Erythroblast (primary cell): ENCODE data around the gene ARHGAP26.

Experiments
- GATA1 ChIP-seq: IDR thresholded peaks from 2 replicates; pipeline ENCODE4 v1.6.1; 2011; ENCODE audit warnings: low read depth, mild to moderate bottlenecking, control low read depth, low read length, moderate library complexity
- POLR2A ChIP-seq: IDR thresholded peaks from 2 replicates; pipeline ENCODE4 v1.6.1; 2011; ENCODE audit warnings: mild to moderate bottlenecking, low read length

DNA sequence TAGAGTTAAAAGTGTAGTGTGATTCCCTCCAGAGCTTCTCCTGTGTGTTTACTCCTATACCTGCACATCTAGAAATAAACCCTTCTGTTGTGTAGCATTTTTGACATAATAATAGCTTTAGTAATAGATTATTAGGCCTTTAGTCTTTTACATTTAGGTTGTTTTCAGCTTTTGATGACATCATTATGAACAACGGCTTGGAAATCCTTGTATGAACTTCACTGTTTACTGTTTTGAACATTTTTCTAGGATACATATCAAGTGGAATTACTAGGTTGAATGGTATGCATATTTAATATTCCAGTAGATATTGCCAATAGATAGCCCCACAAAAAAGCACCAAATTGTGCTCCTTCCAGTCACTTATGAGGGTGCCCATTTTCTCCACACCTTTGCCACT is 174.0 kb downstream of the ARHGAP26 start:
- TF ChIP-seq POLR2A (no peak), GATA1 (no peak)
